GM21737 (cell line): ENCODE measurements around the gene UNC13C.

Experiments used
- ATAC-seq: cut with Tn5 transposase; IDR thresholded peaks from one replicate; pipeline ENCODE4 v1.9.1; 2021; ENCODE audit warnings: mild to moderate bottlenecking, moderate library complexity; ENCODE audit not compliant: unreplicated experiment

The UNC13C gene

GRCh38 chr15:54619180-54619579 lies 640.9 kb downstream of the UNC13C start:
- ATAC-seq, result no peak

GRCh38 chr15:54620916-54621315 lies 642.7 kb downstream of the UNC13C start:
- no peak for ATAC-seq

DNA sequence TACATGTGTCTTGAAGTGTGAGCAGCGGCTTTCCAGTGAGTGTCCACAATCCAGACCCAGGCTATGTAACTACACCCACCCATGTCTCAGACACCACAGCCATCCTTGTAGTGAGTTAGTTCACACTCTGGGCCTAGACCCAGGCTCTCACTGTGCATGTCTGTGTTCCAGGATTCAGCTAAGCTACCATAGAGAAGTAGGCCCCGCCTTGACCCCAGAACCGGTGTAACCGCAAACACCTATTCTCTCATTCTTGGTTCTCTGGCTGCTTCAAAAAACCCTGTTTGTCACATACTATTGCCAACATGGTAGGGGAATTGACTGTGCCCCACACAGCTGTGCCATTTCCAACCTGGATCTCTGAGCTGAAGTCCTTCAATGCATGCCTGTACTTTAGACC lies 657.9 kb downstream of the UNC13C start:
- ATAC-seq, result no peak

DNA sequence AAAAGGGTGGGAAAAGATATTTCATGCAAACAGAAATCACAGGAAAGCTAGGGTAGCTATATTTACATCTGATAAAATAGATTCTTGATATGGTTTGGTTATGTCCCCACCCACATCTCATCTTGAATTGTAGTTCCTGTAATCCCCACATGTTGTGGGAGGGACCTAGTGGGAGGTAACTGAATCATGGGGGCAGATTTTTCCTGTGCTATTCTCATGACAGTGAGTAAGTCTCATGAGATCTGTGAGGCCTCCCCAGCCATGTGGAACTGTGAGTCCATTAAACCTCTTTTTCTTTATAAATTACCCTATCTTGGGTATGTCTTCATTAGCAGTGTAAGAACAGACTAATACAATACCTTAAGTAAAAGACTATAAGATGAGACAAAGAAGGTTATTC lies 660.4 kb downstream of the UNC13C start:
- no peak for ATAC-seq

GRCh38 chr15:54640873-54641272 lies 662.6 kb downstream of the UNC13C start:
- ATAC-seq, result no peak

DNA sequence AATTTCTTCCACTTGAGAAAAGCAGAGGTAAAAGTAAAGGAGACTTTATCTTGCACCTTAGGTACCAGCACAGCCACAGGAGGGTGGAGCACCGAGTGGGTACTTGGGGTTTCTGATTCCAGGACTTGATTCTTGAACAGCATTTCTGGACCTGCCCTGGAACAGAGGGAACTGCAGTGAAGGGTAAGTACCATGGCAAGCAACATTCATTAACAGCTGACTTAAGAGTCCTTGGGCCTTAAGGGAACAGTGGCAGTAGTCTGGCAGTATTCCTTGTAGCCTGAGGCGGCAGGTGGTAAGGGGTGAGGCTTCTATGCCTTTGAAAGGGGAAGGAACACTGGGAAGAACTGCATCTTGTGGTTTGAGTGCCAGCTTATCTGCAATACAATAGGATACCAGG lies 666.6 kb downstream of the UNC13C start:
- no peak for ATAC-seq

DNA sequence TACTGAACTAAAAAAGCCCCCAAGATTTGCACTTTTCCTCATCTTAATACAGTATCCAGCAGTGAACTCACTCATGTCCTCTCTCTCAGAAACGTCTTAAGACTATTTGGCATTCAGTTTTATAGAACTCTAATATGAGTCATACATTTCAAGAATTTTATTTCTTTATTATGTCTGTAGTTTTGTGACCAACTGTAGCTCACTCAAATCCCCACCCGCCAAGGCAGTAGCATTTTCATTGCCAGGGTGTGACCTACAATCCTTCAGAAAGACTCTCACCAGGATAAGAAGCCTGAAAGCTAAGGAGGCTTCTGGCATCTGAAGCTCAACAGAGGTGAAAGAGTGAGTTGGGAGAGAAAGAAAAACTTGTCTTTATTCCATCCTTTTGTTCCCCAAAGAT lies 681.4 kb downstream of the UNC13C start:
- no peak for ATAC-seq

GRCh38 chr15:54660356-54660755 lies 682.1 kb downstream of the UNC13C start:
- no peak for ATAC-seq

DNA sequence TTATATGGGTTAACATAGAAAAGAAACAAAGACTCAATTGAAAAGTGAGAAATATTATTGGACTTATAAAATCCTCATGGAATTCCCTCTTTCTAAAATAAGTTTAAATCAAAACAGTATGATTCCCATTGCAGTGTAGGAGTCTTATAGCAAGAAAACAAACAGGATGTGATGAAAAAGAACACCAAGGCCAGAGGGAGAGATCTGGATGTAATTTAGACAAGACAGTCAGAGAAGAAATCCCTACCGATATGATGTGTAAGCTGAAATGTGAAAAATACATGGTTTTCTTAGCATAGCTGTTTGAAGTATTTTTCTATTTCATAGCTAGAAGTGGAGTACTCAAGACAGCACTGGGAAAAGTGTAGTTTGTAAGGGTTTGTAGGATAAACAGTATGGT lies 697.0 kb downstream of the UNC13C start:
- no peak for ATAC-seq

DNA sequence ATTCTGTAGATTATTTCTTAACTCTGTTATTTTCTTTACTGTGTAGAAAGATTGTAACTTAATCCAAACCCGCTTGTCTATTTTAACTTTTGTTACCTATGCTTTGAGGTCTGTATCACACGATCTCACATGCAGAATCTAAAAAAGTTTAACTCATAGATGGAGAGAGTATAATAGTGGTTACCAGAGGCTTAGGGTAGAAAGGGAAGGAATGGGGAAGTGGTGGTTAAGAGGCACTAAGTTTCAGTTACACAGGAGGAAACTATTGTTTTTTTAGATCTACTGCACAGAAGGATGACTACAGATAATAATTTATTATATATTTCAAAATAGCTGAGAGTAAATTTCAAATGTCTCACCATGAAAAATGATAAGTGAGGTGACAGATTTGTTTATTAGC lies 703.3 kb downstream of the UNC13C start:
- ATAC-seq, result no peak
